Measurements from ENCODE around the gene ZBTB34.

DNA sequence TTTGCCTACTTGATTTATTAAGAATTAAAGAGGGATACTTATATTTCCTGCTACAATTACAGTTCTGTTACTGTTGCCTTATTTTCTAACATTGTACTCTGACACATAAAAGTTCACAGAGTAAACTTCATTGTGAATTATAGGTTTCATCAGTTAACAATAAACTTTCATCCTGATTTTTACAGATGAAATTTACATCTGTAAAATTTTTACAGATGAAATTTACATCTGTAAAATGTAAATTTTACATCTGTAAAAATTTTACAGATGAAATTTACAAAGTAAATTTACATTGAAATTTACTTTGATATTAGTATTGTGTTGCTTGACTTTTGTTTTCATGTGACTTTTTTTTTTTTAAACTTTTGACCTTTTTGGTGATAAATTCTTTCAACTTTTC lies 46.3 kb upstream of the ZBTB34 start:
- TF ChIP-seq POLR2AphosphoS5 (IDR thresholded peaks at IDR 0.05) (no peak), POLR2A (IDR thresholded peaks at IDR 0.05) (no peak)
- TF ChIP-seq, protein P1, sequence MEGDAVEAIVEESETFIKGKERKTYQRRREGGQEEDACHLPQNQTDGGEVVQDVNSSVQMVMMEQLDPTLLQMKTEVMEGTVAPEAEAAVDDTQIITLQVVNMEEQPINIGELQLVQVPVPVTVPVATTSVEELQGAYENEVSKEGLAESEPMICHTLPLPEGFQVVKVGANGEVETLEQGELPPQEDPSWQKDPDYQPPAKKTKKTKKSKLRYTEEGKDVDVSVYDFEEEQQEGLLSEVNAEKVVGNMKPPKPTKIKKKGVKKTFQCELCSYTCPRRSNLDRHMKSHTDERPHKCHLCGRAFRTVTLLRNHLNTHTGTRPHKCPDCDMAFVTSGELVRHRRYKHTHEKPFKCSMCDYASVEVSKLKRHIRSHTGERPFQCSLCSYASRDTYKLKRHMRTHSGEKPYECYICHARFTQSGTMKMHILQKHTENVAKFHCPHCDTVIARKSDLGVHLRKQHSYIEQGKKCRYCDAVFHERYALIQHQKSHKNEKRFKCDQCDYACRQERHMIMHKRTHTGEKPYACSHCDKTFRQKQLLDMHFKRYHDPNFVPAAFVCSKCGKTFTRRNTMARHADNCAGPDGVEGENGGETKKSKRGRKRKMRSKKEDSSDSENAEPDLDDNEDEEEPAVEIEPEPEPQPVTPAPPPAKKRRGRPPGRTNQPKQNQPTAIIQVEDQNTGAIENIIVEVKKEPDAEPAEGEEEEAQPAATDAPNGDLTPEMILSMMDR (IDR thresholded peaks at IDR 0.05), result no peak

Data from prostate gland (tissue), 2 donors.